Subcutaneous adipose tissue (tissue), 4 donors: ENCODE data around the gene RTN4. TPM values are rescaled to one million over a fixed set of nuclear protein-coding genes. Genes with fewer than 3 reads are reported as not detected.

Experiments used
- total RNA-seq, 4 donors: library from RNA; depleted of rRNA; stranded (reverse); fragments of >200 nt; gene quantifications; one replicate each; pipeline ENCODE4 v1.1.0, GENCODE V29; 2016
- TF ChIP-seq, protein P1 (sequence below): fragments of 450-650 bp; IDR thresholded peaks from one replicate; pipeline ENCODE4 v1.5.1; 2016; ENCODE audit warnings: low read depth, mild to moderate bottlenecking, control low read depth, antibody characterized with exemption, moderate library complexity

Gene RTN4
- total RNA-seq, 4 donors from 2014 or later = 347 to 464 (median 405) TPM

DNA sequence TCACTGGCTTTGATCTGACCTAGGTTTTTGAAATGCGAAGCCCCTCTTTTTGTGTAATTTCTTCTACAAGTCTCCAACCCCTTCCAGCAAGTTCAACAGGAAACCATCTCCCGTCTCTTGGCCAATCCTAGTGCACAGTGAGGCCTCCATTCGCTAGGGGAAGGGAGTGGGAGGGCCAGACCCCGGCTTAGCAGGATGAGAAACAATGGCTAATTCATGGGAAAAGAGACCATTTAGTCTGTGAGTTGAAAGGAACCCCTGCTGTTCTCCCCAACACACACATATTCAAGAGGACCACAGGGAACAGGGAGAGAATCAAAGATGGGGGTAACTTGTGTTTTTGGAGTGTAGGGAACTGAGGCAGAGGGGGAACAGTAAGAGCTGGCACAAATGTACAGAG lies 83.0 kb downstream of the RTN4 start:
- TF ChIP-seq, protein P1, sequence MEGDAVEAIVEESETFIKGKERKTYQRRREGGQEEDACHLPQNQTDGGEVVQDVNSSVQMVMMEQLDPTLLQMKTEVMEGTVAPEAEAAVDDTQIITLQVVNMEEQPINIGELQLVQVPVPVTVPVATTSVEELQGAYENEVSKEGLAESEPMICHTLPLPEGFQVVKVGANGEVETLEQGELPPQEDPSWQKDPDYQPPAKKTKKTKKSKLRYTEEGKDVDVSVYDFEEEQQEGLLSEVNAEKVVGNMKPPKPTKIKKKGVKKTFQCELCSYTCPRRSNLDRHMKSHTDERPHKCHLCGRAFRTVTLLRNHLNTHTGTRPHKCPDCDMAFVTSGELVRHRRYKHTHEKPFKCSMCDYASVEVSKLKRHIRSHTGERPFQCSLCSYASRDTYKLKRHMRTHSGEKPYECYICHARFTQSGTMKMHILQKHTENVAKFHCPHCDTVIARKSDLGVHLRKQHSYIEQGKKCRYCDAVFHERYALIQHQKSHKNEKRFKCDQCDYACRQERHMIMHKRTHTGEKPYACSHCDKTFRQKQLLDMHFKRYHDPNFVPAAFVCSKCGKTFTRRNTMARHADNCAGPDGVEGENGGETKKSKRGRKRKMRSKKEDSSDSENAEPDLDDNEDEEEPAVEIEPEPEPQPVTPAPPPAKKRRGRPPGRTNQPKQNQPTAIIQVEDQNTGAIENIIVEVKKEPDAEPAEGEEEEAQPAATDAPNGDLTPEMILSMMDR = no peak

DNA sequence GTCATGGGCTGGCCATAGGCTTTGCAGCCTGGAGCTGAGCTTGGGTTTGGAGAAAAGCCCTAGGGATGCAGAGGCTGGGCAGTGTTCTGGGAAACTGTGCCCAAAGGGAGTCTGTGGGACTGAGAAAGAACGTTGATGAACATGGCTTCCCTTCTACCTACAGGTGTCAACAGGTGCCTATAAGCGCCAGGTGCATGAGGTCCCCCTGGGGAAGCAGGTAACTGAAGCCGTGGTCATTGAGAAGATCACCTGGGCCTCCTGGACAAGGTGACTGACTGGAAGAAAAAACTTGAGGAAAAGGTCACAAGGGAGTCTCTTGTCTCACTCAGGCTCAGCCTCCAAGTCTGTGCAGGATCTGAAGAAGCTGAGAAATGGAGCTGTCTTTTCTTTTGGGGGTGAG lies 83.4 kb downstream of the RTN4 start:
- TF ChIP-seq, protein P1 = no peak

DNA sequence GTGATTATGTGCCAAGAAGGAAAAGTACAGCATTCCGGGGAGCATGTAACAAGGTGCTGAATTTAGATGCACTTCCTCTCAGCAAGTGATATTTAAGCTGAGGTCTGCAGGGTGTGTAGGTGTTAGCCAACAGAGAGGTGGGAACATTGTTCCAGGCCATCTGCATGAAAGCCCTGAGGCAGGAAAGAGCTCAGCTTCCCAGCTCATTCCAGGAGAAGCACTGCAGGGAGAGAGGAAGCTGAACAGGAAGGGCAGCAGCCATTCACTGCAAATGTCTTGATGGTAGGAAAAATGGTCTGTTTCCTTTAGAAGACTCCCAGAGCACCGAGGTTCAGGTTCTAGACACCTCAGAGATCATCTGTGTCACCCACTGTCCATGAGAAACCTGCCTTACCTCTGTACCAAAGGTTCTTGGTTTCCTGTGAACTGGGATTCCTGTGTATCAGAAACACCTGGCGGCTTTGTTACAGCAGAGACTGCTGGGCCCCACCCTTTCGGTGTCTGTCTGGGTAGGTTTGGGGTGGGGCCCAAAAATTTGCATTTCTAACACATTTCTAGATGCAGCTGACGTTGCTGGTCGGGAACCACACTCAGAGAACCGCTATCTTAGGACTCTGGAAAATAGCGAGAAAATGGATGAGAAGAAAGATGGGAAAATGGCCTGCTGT lies 84.0 kb downstream of the RTN4 start:
- TF ChIP-seq, protein P1 = no peak

DNA sequence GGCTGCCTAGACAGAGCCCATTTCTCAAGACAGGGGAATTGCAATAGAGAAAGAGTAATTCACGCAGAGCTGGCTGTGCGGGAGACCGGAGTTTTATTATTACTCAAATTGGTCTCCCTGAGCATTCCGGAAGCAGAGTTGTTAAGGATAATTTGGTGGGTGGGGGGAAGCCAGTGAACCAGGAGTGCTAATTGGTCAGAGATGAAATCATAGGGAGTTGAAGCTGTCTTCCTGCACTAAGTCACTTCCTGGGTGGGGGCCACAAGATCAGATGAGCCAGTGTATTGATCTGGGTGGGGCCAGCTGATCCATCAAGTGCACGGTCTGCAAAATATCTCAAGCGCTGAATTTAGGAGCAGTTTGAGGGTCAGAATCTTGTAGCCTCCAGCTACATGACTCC lies 84.8 kb downstream of the RTN4 start:
- TF ChIP-seq, protein P1 = no peak

DNA sequence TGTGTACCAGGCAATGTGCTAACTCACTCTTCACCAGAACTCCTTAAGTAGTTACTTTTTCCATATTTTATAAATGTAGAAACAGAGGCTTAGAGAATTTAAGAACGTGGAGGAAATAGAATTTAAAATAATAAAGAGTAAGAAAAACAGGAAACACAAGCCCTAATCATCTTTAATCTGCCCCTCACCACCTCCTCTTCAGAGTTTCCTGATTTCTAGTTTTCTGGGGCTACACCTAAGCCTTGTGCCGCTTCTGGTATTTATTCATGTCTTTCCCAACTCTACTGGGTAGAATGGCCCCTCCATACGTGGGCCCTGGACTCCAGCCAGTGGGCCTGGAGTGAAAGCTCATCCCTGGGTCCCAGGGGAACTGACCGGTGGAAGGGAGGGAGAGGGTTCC lies 85.4 kb downstream of the RTN4 start:
- TF ChIP-seq, protein P1 = no peak

DNA sequence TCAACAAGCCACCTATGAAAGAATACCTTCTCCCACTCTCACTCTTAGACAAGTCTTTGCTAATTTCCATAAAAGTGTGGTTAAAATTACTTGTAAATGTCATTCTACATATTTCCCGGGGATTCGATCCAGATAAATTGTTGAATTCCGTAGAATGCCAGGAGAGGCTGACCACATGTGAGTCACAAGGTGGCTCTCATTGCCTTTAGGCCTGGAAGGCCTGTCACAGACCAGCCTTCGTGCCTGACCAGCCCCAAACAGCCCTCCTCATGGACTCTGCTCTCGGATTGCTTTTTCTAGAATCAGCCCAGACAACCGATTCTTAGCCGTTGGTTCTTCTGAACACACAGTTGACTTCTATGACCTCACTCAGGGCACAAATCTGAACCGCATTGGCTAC lies 86.0 kb downstream of the RTN4 start:
- TF ChIP-seq, protein P1 = no peak

DNA sequence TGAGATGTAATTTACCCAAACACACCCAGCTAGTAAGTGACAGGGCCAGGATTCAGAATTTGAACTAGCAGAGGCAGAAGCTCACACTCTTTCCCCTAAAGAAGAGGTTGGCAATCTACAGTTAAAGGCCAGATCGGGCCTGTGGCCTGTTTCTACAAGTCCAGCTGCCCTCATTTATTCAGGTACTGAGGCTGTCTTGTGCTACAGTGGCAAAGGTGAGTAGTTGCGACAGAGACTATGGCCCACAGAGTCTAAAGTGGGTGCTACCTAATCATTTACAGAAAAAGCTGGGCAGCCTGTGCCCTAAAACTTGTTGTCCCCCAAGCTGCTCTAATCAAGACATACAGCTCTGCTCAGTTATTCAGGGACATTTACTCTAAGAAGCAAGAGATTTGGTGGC lies 86.8 kb downstream of the RTN4 start:
- TF ChIP-seq, protein P1 = no peak
